H9 (cell line): ENCODE measurements around the gene PERP. TPM values are rescaled to one million over a fixed set of nuclear protein-coding genes. Genes with fewer than 3 reads are reported as not detected.
"Not testable (repeated sequence)": the region's sequence is repeated elsewhere in the genome, so short reads cannot be mapped to it uniquely, and the experiment has no call there.

Experiments
- DNase-seq: peaks from one replicate; pipeline ENCODE4 v3.0.0-alpha.2; 2017
- H2AFZ ChIP-seq: one replicate; pipeline ENCODE4 v1.6.1; 2013; ENCODE audit warnings: mild to moderate bottlenecking, low read length, control low read depth, moderate library complexity
- H2AK5ac ChIP-seq: 2 replicates; pipeline ENCODE4 v1.6.1; 2013; ENCODE audit warnings: low read length, control low read depth, mixed read lengths; ENCODE audit not compliant: insufficient read length
- H2BK120ac ChIP-seq: one replicate; pipeline ENCODE4 v1.6.1; 2013; ENCODE audit warnings: low read depth, mild to moderate bottlenecking, low read length, control low read depth, inconsistent platforms; ENCODE audit not compliant: poor library complexity, severe bottlenecking
- H2BK12ac ChIP-seq: 2 replicates; pipeline ENCODE4 v1.6.1; 2013; ENCODE audit warnings: low read length, control low read depth, mixed read lengths, low read depth; ENCODE audit not compliant: insufficient read length
- H2BK15ac ChIP-seq: 2 replicates; pipeline ENCODE4 v1.6.1; 2013; ENCODE audit warnings: low read depth, low read length, control low read depth
- H2BK20ac ChIP-seq: one replicate; pipeline ENCODE4 v1.6.1; 2013; ENCODE audit warnings: low read depth, mild to moderate bottlenecking, low read length, control low read depth, inconsistent platforms; ENCODE audit not compliant: poor library complexity, severe bottlenecking
- H2BK5ac ChIP-seq: 2 replicates; pipeline ENCODE4 v1.6.1; 2013; ENCODE audit warnings: low read length, control low read depth, mixed read lengths; ENCODE audit not compliant: insufficient read length
- H3K14ac ChIP-seq: 2 replicates; pipeline ENCODE4 v1.6.1; 2013; ENCODE audit warnings: low read length, control low read depth; ENCODE audit not compliant: insufficient read depth
- H3K18ac ChIP-seq: 2 replicates; pipeline ENCODE4 v1.6.1; 2013; ENCODE audit warnings: low read depth, mild to moderate bottlenecking, mixed read lengths, low read length, control low read depth; ENCODE audit not compliant: insufficient read length
- H3K23ac ChIP-seq: 2 replicates; pipeline ENCODE4 v1.6.1; 2013; ENCODE audit warnings: low read length, control low read depth, mixed read lengths, low read depth; ENCODE audit not compliant: insufficient read length
- H3K23me2 ChIP-seq: 2 replicates; pipeline ENCODE4 v1.6.1; 2013; ENCODE audit warnings: low read depth, mild to moderate bottlenecking, mixed read lengths, low read length, control low read depth; ENCODE audit not compliant: insufficient read length, poor library complexity, severe bottlenecking
- H3K27ac ChIP-seq: 2 replicates; pipeline ENCODE4 v1.5.1; 2013; ENCODE audit warnings: low read length, control low read depth, mixed read lengths, low read depth; ENCODE audit not compliant: insufficient read length
- H3K27me3 ChIP-seq: 2 replicates; pipeline ENCODE4 v1.6.1; 2013; ENCODE audit warnings: low read length, control low read depth, inconsistent platforms; ENCODE audit not compliant: insufficient read depth
- H3K4ac ChIP-seq: 2 replicates; pipeline ENCODE4 v1.6.1; 2013; ENCODE audit warnings: low read depth, mild to moderate bottlenecking, control low read depth, inconsistent platforms, low read length, moderate library complexity
- H3K4me1 ChIP-seq: 2 replicates; pipeline ENCODE4 v1.6.1; 2013; ENCODE audit warnings: low read length, control low read depth, inconsistent platforms; ENCODE audit not compliant: insufficient read depth
- H3K4me2 ChIP-seq: 2 replicates; pipeline ENCODE4 v1.6.1; 2013; ENCODE audit warnings: low read length, control low read depth, mixed read lengths; ENCODE audit not compliant: insufficient read length, insufficient read depth
- H3K56ac ChIP-seq: 2 replicates; pipeline ENCODE4 v1.6.1; 2013; ENCODE audit warnings: low read depth, mild to moderate bottlenecking, mixed read lengths, low read length, control low read depth; ENCODE audit not compliant: insufficient read length
- H3K79me1 ChIP-seq: 2 replicates; pipeline ENCODE4 v1.6.1; 2013; ENCODE audit warnings: low read depth, mild to moderate bottlenecking, moderate library complexity, low read length, control low read depth, inconsistent platforms; ENCODE audit not compliant: insufficient read depth, poor library complexity, severe bottlenecking
- H3K79me2 ChIP-seq: 2 replicates; pipeline ENCODE4 v1.6.1; 2013; ENCODE audit warnings: low read length, control low read depth, inconsistent platforms; ENCODE audit not compliant: insufficient read depth
- H3K9ac ChIP-seq: 2 replicates; pipeline ENCODE4 v1.6.1; 2013; ENCODE audit warnings: low read length, control low read depth, mixed read lengths; ENCODE audit not compliant: insufficient read length; ENCODE audit errors: extremely low read depth
- H3K9me3 ChIP-seq: one replicate; pipeline ENCODE4 v1.6.1; 2013; ENCODE audit warnings: low read depth, low read length, inconsistent platforms; ENCODE audit not compliant: control insufficient read depth
- H3T11ph ChIP-seq: one replicate; pipeline ENCODE4 v1.6.1; 2013; ENCODE audit warnings: mild to moderate bottlenecking, low read length, control low read depth, inconsistent platforms
- H4K20me1 ChIP-seq: one replicate; pipeline ENCODE4 v1.6.1; 2013; ENCODE audit not compliant: control insufficient read depth, insufficient read length, insufficient read depth
- H4K5ac ChIP-seq: 2 replicates; pipeline ENCODE4 v1.6.1; 2013; ENCODE audit warnings: low read depth, mild to moderate bottlenecking, mixed read lengths, low read length, control low read depth; ENCODE audit not compliant: insufficient read length
- H4K8ac ChIP-seq: replicated peaks from 2 replicates; pipeline ENCODE4 v1.6.1; 2013; ENCODE audit warnings: low read length, control low read depth, mixed read lengths, low read depth; ENCODE audit not compliant: insufficient read length
- H4K91ac ChIP-seq: 2 replicates; pipeline ENCODE4 v1.6.1; 2013; ENCODE audit warnings: low read depth, mild to moderate bottlenecking, moderate library complexity, mixed read lengths, low read length, control low read depth; ENCODE audit not compliant: insufficient read length
- H3K27ac Mint-ChIP-seq, 3 experiments: 2 replicates in 2 of 3; 3 replicates in 1 of 3; pipeline ENCODE4 v1.8.0; 2020 to 2021; ENCODE audit warnings: mixed read lengths in 3 of 3, mild to moderate bottlenecking in 1 of 3, moderate library complexity in 1 of 3
- H3K27me3 Mint-ChIP-seq: 2 replicates; pipeline ENCODE4 v1.8.0; 2021; ENCODE audit warnings: low read depth, mild to moderate bottlenecking, moderate library complexity, mixed read lengths
- H3K36me3 Mint-ChIP-seq, 3 experiments: 2 replicates in 2 of 3; 3 replicates in 1 of 3; pipeline ENCODE4 v1.8.0; 2020 to 2021; ENCODE audit warnings: low read depth in 3 of 3, mixed read lengths in 3 of 3; ENCODE audit not compliant: insufficient read depth in 1 of 3
- H3K4me1 Mint-ChIP-seq, 2 experiments: 2 replicates each; pipeline ENCODE4 v1.8.0; 2020; ENCODE audit warnings: mixed read lengths in 2 of 2
- H3K4me3 Mint-ChIP-seq, 2 experiments: 2 replicates in 1 of 2; 3 replicates in 1 of 2; pipeline ENCODE4 v1.8.0; 2020 to 2021; ENCODE audit warnings: mild to moderate bottlenecking in 2 of 2, mixed read lengths in 2 of 2, moderate library complexity in 1 of 2
- H3K9me3 Mint-ChIP-seq, 2 experiments: 2 replicates in 1 of 2; 3 replicates in 1 of 2; pipeline ENCODE4 v1.8.0; 2020; ENCODE audit warnings: mild to moderate bottlenecking in 2 of 2, mixed read lengths in 2 of 2, moderate library complexity in 1 of 2
- whole genome bisulfite sequencing: extraction: QIAGEN DNeasy Blood & Tissue Kit; methylation state at CpG from one replicate; pipeline ENCODE4 v1.1.7; 2013; ENCODE audit warnings: missing lambda C conversion rate, low lambda C conversion rate, mixed read lengths; ENCODE audit not compliant: insufficient read length; ENCODE audit errors: extremely low coverage; 5-methylcytosine and 5-hydroxymethylcytosine counted together
- total RNA-seq: library from RNA; stranded (reverse); gene quantifications from 2 replicates; pipeline ENCODE4 v1.2.1, GENCODE V29; 2021
- TF ChIP-seq, protein P1 (sequence below): fragments of 200-600 bp; sonication (generic); conservative IDR thresholded peaks from 3 replicates; pipeline ENCODE4 v1.8.0; 2021; ENCODE audit warnings: antibody characterized with exemption, mild to moderate bottlenecking

Gene PERP
- total RNA-seq, 1 experiment from 2014 or later, result 28.7 TPM

- H4K8ac ChIP-seq, result no peak overlapping the region
- no peak overlapping the region for H3K14ac ChIP-seq
- no peak overlapping the region for H2AFZ ChIP-seq
- H2BK12ac ChIP-seq, result no peak overlapping the region
- H3K79me2 ChIP-seq, result no peaks in the 10 kb centered on the region
- H3K9ac ChIP-seq, result no peak overlapping the region
- no peak overlapping the region for H2BK20ac ChIP-seq
- no peak overlapping the region for H3K23ac ChIP-seq
- H3K27me3 Mint-ChIP-seq, result no peaks in the 10 kb centered on the region
- H3K27me3 ChIP-seq, result no peaks in the 10 kb centered on the region
- no peak overlapping the region for H2BK120ac ChIP-seq
- H3K9me3 ChIP-seq, result no peaks in the 10 kb centered on the region
- no peak overlapping the region for H3K4me2 ChIP-seq
- peaks cover 9 to 10% of the 10 kb centered on the region in 2 experiments for H3K4me1 Mint-ChIP-seq
- no peak for DNase-seq
- H3K27ac ChIP-seq, result no peak overlapping the region
- no peak overlapping the region for H2AK5ac ChIP-seq
- H3K4me3 Mint-ChIP-seq, result no peak overlapping the region
- no peak overlapping the region for H3K56ac ChIP-seq
- peaks cover 14 to 19% of the 10 kb centered on the region in 2 experiments for H3K9me3 Mint-ChIP-seq
- H2BK15ac ChIP-seq, result no peak overlapping the region
- no peak overlapping the region for H3K4ac ChIP-seq
- H3K36me3 Mint-ChIP-seq, result peaks cover 0 to 17% (median 6%) of the 10 kb centered on the region in 3 experiments; a peak in 4 of 7 replicates
- no peak overlapping the region for H3T11ph ChIP-seq
- H3K4me1 ChIP-seq, result 0 out of 2 replicates have a peak, but pooled peaks cover 2% of the 10 kb centered on the region
- no peak overlapping the region for H3K27ac Mint-ChIP-seq
- no peak overlapping the region for H4K5ac ChIP-seq
- H4K91ac ChIP-seq, result no peak overlapping the region
- H3K79me1 ChIP-seq, result no peaks in the 10 kb centered on the region
- no peaks in the 10 kb centered on the region for H3K23me2 ChIP-seq
- H4K20me1 ChIP-seq, result no peaks in the 10 kb centered on the region
- TF ChIP-seq, protein P1, sequence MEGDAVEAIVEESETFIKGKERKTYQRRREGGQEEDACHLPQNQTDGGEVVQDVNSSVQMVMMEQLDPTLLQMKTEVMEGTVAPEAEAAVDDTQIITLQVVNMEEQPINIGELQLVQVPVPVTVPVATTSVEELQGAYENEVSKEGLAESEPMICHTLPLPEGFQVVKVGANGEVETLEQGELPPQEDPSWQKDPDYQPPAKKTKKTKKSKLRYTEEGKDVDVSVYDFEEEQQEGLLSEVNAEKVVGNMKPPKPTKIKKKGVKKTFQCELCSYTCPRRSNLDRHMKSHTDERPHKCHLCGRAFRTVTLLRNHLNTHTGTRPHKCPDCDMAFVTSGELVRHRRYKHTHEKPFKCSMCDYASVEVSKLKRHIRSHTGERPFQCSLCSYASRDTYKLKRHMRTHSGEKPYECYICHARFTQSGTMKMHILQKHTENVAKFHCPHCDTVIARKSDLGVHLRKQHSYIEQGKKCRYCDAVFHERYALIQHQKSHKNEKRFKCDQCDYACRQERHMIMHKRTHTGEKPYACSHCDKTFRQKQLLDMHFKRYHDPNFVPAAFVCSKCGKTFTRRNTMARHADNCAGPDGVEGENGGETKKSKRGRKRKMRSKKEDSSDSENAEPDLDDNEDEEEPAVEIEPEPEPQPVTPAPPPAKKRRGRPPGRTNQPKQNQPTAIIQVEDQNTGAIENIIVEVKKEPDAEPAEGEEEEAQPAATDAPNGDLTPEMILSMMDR, result no peak
- no peak overlapping the region for H3K18ac ChIP-seq
- no peak overlapping the region for H2BK5ac ChIP-seq
Observed at GRCh38 chr6:138119976-138120375, 12.8 kb upstream of the PERP start.

DNA sequence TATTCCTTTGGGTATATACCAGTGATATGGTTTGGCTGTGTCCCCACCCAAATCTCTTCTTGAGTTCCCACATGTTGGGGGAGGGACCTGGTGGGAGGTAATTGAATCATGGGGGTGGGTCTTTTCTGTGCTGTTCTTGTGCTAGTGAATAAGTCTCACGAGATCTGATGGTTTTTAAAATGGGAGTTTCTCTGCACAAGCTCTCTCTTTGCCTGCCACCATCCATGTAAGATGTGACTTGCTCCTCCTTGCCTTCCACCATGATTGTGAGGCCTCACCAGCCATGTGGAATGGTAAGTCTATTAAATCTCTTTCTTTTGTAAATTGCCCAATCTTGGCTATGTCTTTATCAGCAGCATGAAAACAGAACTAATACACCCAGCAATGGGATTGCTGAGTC, 12.0 kb upstream of the PERP start:
- not testable (repeated sequence) for H4K5ac ChIP-seq, H3K18ac ChIP-seq, H3K27me3 Mint-ChIP-seq, H3K9ac ChIP-seq, H4K91ac ChIP-seq, H2AFZ ChIP-seq, H3K4me2 ChIP-seq, H3K4me1 ChIP-seq, H2BK15ac ChIP-seq, H3K14ac ChIP-seq, H3K79me2 ChIP-seq, H3K27ac ChIP-seq, H3K79me1 ChIP-seq, H3T11ph ChIP-seq, H2AK5ac ChIP-seq, H2BK120ac ChIP-seq, H3K9me3 ChIP-seq, H3K23ac ChIP-seq, H2BK20ac ChIP-seq, H4K20me1 ChIP-seq, H2BK5ac ChIP-seq, H3K27me3 ChIP-seq, H3K4me3 Mint-ChIP-seq, H3K23me2 ChIP-seq, H3K4ac ChIP-seq, H4K8ac ChIP-seq, H3K27ac Mint-ChIP-seq, H3K56ac ChIP-seq, DNase-seq, H2BK12ac ChIP-seq
- H3K9me3 Mint-ChIP-seq, result peaks cover 9 to 14% of the 10 kb centered on the region in 2 experiments
- H3K4me1 Mint-ChIP-seq, result peaks cover 9 to 10% of the 10 kb centered on the region in 2 experiments
- peaks cover 0 to 12% (median 6%) of the 10 kb centered on the region in 3 experiments; a peak in 4 of 7 replicates for H3K36me3 Mint-ChIP-seq
- WGBS, result no CpG with 5 or more reads among the region's 1 CpG
